HG02840 (cell line): Measurements from ENCODE around the gene KLRB1.
"Not testable (repeated sequence)": the region's sequence is repeated elsewhere in the genome, so short reads cannot be mapped to it uniquely, and the experiment has no call there.

ENCODE experiments used
- ATAC-seq: cut with Tn5 transposase; IDR thresholded peaks from one replicate; pipeline ENCODE4 v1.9.1; 2021; ENCODE audit warnings: mild to moderate bottlenecking, moderate library complexity, moderate number of reproducible peaks; ENCODE audit not compliant: unreplicated experiment, low FRiP score

The KLRB1 gene

DNA sequence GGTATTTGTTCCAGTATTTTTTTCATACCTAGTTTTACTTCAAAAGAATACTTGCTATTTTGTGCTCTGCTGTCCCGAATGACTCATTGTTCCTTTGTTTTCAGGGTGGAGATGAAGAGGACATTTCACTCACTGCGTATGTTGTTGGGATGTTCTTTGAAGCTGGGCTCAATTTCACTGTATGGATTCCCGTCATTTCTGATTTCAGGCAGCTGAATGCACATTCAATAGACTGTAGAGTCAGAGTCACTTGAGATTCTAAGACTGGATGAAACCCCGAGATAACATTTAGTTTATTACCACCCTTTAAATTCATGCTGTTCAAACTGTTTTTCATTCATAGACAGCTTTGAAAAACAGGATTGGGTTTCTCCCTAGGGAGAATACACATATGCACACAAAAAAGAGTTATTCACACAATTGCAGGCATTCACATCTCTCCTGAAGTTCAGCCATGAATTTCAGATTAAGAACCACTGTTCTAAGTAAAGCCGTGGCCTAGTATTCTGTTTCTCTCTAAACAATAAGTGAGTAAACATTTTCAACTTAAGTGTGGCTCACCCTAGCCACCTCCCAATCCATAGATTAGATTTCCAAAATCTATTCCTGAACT lies 44.8 kb downstream of the KLRB1 start:
- ATAC-seq, result not testable (repeated sequence)

DNA sequence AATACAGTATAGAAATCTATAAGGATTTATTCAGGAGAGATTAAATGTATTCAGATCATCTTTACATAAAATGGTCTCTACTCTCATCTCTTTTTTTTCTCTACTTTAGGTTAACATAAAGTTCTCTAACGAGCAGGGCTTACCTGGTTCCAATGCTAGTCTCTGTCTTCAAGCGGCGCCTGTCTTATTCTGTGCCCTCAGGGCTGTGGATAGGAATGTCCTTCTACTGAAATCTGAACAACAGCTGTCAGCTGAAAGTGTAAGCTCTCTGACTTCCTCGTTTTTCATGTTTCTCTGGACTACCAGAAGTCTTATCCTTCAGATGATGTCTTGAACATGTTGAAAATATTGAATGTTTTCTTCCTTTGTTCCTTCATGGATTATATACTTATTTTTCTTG lies 62.2 kb downstream of the KLRB1 start:
- ATAC-seq, result not testable (repeated sequence)
